MM.1S (cell line): ENCODE data around the gene NCAPD3.

ENCODE experiments used
- EZH2 ChIP-seq: fragments of 300-600 bp; sonication (generic); optimal IDR thresholded peaks from 2 replicates; pipeline ENCODE3; 2017; ENCODE audit warnings: low read depth, mild to moderate bottlenecking, antibody characterized with exemption, low read length, mixed read lengths
- TF ChIP-seq, protein P1 (sequence below): fragments of 300-600 bp; sonication (generic); IDR thresholded peaks from 2 replicates; pipeline ENCODE4 v1.5.1; 2016; ENCODE audit warnings: antibody characterized with exemption, low read length, mixed read lengths

DNA sequence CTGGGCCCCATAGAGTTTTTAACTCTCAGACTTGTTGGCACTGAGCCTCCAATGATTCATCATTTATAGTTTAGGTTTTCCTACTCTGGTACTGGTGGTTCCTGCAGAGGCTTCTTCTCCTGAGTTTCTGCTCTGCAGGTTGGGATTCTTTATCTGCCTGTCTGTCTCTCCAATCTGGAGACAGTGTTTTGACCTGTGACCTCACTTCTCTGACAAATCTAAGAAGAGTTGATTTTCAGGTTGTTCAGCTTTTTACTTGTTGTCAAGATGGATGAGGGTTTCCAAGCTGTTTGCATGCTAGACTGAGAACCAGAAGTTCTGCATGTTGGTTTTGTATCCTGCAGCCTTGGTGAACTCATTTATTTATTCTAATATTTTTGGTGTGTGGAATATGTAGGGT, 91.0 kb downstream of the NCAPD3 start:
- TF ChIP-seq, protein P1, sequence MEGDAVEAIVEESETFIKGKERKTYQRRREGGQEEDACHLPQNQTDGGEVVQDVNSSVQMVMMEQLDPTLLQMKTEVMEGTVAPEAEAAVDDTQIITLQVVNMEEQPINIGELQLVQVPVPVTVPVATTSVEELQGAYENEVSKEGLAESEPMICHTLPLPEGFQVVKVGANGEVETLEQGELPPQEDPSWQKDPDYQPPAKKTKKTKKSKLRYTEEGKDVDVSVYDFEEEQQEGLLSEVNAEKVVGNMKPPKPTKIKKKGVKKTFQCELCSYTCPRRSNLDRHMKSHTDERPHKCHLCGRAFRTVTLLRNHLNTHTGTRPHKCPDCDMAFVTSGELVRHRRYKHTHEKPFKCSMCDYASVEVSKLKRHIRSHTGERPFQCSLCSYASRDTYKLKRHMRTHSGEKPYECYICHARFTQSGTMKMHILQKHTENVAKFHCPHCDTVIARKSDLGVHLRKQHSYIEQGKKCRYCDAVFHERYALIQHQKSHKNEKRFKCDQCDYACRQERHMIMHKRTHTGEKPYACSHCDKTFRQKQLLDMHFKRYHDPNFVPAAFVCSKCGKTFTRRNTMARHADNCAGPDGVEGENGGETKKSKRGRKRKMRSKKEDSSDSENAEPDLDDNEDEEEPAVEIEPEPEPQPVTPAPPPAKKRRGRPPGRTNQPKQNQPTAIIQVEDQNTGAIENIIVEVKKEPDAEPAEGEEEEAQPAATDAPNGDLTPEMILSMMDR = no peak
- TF ChIP-seq EZH2 = no peak
